Hematopoietic multipotent progenitor cell treated with erythropoietin and hydrocortisone succinate and interleukin-3 and kit ligand, for 17 days (in vitro differentiated cells): ENCODE data around the gene KCNK3.

ENCODE experiments used
- DNase-seq: peaks from one replicate; pipeline ENCODE4 v3.0.0-alpha.2; 2015; ENCODE audit warnings: low spot score

KCNK3 gene

DNA sequence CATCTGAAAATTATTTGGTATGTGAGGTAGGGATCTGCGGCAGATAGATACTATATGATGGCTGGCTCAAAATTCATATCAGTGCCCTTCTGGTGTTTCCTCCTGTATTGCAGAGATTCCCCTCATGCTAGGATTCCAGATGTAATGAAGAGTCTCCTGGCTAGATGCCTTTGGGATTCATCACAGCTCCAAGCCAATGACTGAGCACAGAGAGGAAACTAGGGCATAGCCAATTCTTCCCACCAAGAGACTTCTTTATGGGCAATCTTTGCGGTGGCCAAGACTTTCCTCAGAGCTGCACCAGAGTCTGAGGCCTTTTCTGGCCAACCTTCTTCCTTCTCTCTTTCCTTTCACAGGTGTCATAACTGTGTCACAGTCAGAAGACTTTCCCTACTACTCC lies 25.9 kb upstream of the KCNK3 start:
- no peak for DNase-seq

DNA sequence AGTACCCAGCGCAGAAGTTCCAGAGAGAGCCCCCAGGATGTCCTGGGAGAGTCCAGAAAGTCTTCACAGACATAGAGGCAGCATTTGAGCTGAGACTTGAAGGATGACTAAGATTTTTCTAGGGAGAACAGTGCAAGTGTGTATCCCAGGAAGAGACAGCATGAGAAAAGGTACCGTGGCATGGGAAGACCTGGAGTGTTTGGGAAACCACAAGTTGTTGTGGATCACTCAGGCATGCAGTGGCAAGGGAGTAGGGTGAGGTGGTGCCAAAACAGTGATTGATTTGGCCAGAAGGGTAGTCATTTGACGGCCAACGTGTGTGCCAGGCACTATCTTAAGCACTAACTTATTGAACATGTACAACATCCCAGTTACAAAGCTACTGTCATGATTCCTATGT lies 24.5 kb upstream of the KCNK3 start:
- DNase-seq = no peak

GRCh38 chr2:26668856-26669750 lies 23.4 kb upstream of the KCNK3 start:
- no peak for DNase-seq

- DNase-seq = no peak
Observed at GRCh38 chr2:26670171-26670570, 22.4 kb upstream of the KCNK3 start.

- no peak for DNase-seq
Observed at GRCh38 chr2:26670931-26671460, 21.5 kb upstream of the KCNK3 start.

- no peak for DNase-seq
Observed at GRCh38 chr2:26671691-26672090, 20.8 kb upstream of the KCNK3 start.

GRCh38 chr2:26672112-26672817 lies 20.3 kb upstream of the KCNK3 start:
- DNase-seq = no peak

- DNase-seq = no peak
Observed at GRCh38 chr2:26672818-26673393, 19.6 kb upstream of the KCNK3 start.

- no peak for DNase-seq
Observed at GRCh38 chr2:26674002-26674751, 18.3 kb upstream of the KCNK3 start.

GRCh38 chr2:26674771-26675170 lies 17.8 kb upstream of the KCNK3 start:
- no peak for DNase-seq

DNA sequence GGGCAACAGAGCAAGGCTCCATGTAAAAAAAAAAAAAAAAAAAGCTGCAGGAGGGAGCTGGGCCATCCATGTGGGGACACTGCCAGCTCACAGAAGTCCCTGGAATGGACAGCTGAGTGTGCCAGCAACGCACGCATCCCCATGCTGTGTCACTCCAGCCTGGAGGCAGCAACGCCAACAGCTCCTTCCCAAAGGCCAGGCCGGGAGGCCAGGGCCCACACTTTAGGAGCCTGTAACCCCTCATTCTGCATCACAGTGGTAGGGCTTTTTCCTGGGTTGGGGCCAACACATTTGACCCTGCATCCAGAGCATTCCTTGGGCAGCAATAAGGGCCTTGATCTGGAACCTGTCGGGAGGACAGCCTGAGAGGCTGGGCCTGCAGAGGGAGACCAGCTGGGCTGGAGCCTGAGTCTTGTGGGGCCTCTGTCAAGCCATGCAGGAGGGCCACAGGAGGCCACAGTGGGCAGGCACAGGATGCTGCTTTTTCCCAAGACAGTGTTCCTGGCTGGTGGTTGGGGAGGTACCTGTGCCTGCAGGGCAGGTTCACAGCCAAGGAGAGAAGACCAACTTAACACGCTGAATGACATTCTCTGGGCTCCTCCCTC lies 16.8 kb upstream of the KCNK3 start:
- DNase-seq = no peak

- DNase-seq = no peak
Observed at GRCh38 chr2:26678035-26678434, 14.5 kb upstream of the KCNK3 start.

DNA sequence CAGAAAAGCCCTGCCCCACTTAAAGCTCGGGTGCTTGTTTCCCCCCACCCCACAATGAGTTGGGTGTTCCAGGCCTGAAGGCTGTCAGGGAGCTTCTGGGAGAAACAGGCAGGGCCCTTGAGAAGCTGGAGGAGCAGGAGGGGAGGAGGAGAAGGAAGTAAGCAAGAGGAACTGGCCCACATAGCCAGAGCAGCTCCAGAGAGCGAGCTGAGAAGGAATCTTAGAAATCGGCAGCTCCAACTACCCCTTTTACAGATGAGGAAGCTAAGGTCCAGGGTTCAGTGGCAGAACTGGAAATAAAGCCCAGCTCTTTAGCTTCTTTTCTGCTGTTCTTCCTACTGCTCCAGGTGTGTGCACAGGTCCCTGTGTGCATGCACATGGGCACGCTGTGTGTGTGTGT lies 12.7 kb upstream of the KCNK3 start:
- DNase-seq = no peak

DNA sequence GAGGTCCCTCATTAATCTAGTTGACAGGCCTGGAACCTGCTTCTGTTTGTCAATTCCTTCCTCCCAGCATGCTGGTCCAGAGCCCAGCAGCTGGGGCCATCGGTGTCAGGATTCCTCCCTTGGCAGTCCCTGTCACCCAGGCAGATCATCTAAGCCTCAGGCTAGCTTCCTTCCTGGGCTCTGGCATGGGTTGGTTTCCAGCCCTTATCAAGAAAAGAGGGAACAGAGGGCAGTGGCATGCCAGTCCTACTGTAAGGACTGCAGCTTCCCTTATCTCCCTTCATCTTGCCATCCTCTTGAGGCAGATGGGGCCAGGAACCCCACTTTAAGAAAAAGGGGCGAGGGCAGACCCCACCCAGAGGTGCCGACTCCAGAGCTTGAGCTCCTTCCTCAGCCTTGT lies 10.9 kb upstream of the KCNK3 start:
- DNase-seq = no peak

- DNase-seq = no peak
Observed at GRCh38 chr2:26682155-26682554, 10.4 kb upstream of the KCNK3 start.

GRCh38 chr2:26683583-26683982 lies 8.9 kb upstream of the KCNK3 start:
- DNase-seq = no peak

DNA sequence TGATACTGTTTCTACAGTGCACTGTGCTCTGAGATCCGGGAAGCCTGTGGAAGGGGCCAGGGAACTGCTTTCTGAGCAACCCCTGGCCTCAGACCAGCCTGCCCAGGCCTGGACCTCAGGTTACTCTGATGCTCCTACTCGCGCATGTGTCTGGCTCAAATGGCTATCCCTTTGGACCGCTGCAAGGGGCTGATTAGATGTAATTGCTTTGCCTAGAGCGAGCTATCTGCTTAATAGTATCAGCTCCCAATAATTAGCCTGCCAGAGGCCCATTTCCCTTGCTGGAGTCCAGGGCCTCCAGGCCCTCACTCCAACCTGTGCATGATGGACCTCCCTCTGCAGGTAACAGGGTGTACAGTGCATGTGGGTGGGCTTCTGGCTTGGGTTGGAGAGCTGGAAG lies 7.2 kb upstream of the KCNK3 start:
- no peak for DNase-seq

DNA sequence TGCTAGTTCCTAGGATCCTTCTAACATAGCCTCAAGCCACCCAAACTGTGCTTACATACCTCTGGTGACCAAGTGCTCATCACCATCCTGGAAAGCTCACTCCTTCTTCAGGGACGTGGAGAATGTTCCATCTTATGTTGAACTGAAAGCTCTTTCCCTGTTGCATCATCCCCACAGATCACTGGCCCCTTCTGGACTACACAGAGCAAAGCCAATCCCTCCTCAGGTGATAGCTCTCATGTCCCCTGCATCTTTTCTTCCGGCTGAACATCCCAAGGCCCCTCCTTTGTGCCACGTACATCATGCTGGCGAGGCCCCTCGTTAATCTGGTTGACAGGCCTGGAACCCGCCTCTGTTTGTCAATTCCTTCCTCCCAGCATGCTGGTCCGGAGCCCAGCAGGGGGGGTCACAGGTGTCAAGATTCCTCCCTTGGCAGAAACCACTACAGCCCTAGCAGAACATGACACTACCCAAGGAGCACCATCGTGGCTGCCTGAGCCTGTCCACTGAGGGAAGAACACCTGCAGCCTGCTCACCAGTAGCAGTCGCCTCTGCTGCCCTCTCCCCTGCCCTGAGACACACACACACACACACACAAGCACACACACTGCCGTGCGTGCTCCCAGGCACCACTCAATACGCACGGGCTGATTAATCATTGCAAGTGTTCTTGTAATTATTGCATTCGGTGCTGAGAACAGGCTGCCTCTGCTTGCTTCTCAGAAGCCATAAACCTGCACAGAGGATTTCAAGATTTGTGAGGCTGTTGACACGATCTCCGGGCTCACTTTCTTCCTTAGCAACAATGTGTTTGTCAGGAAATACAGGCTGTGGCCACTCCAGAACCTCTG lies 6.3 kb upstream of the KCNK3 start:
- no peak for DNase-seq

GRCh38 chr2:26687328-26687727 lies 5.2 kb upstream of the KCNK3 start:
- DNase-seq = no peak

DNA sequence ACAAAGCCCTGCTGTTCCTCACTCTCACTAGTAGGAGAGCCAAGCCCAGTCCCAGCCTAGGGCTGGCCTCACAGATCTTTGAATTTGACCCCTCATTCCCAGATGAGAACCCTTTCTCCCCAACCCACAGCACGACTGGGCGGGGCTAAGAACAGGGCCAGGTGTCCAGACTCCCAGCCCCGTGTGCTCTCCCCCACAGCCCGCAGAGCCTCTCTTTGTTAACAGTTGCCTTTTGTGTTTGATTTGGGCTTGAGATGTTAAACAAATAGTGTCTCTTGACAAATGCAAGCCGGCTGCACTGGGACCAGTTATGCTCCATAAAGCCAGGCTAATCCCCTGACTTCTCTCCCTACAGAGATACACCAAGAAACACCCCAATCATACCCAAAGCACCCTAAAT lies 4.7 kb upstream of the KCNK3 start:
- no peak for DNase-seq

DNA sequence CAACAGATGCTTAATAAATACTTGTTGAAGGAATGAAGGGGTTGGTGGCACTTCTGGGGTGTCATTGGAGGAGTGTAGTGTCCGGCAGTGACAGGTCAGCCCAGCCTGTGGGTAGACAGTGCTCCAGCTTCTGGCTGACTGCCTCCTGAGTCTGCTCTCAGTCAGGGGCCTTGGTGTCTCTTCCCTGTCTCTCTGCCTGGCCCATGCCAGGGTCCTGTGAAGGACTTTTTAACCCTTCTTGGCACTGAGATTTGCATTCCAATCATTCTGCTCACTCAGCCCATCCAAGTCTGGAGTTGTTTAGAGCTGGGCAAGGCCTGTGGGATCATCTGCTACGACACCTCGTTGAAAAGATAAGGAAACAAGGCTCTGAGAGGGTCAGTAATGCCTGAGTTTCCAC lies 1.4 kb upstream of the KCNK3 start:
- no peak for DNase-seq
